PC-3 (cell line): ENCODE results near the gene TYRO3. TPM values are rescaled to one million over a fixed set of nuclear protein-coding genes. Genes with fewer than 3 reads are reported as not detected.

Experiments
- ATAC-seq: fragments of 200-7000 bp; cut with Tn5 transposase; 2 replicates; pipeline ENCODE4 v1.9.1; 2020; ENCODE audit warnings: mild to moderate bottlenecking, moderate library complexity
- BruUV-seq: library from RNA; stranded (reverse); fragments of 400-500 nt; replicated peaks from 2 replicates; lab custom pipeline; 2021; lab: Mats Ljungman, UMichigan
- CTCF ChIA-PET: fragments of 300-600 bp; sonication (Branson Sonifier 250); formaldehyde crosslinking; loops from one replicate; lab custom pipeline; 2022; ENCODE audit warnings: antibody characterized with exemption; lab: Charles Lee
- POLR2A ChIA-PET: fragments of 300-600 bp; sonication (Branson Sonifier 250); formaldehyde crosslinking; loops from one replicate; lab custom pipeline; 2022; ENCODE audit warnings: antibody characterized with exemption; ENCODE audit not compliant: unreplicated experiment; lab: Charles Lee
- DNase-seq: peaks from one replicate; pipeline ENCODE4 v3.0.0-alpha.2; 2015
- H2AFZ ChIP-seq: fragments of 300-600 bp; sonication (generic); 2 replicates; pipeline ENCODE4 v1.6.0; 2016; ENCODE audit warnings: antibody characterized with exemption, low read length
- H3F3A ChIP-seq: fragments of 300-600 bp; sonication (generic); one replicate; pipeline ENCODE4 v1.6.0; 2017; ENCODE audit warnings: antibody characterized with exemption, low read length, control low read depth, mild to moderate bottlenecking; ENCODE audit not compliant: unreplicated experiment
- H3K27ac ChIP-seq: fragments of 300-600 bp; sonication (generic); 2 replicates; pipeline ENCODE4 v1.5.1; 2016; ENCODE audit warnings: mild to moderate bottlenecking, low read length
- H3K27me3 ChIP-seq: fragments of 300-600 bp; sonication (generic); 2 replicates; pipeline ENCODE4 v1.6.1; 2016; ENCODE audit warnings: low read length, mixed read lengths
- H3K36me3 ChIP-seq: fragments of 300-600 bp; sonication (generic); 2 replicates; pipeline ENCODE4 v1.6.1; 2016; ENCODE audit warnings: low read depth, mixed run types, low read length, mixed read lengths
- H3K4me1 ChIP-seq: fragments of 300-600 bp; sonication (generic); 2 replicates; pipeline ENCODE4 v1.5.1; 2016; ENCODE audit warnings: low read length; ENCODE audit not compliant: insufficient read depth
- H3K4me2 ChIP-seq: fragments of 300-600 bp; sonication (generic); 2 replicates; pipeline ENCODE4 v1.6.0; 2016; ENCODE audit warnings: low read length
- H3K4me3 ChIP-seq: fragments of 300-600 bp; sonication (generic); 2 replicates; pipeline ENCODE4 v1.5.1; 2016; ENCODE audit warnings: mild to moderate bottlenecking, low read length, mixed read lengths
- H3K79me2 ChIP-seq: fragments of 300-600 bp; sonication (generic); 2 replicates; pipeline ENCODE4 v1.6.1; 2017; ENCODE audit warnings: low read length, mixed read lengths
- H3K9ac ChIP-seq: fragments of 300-600 bp; sonication (generic); 2 replicates; pipeline ENCODE4 v1.6.0; 2016; ENCODE audit warnings: mild to moderate bottlenecking, low read length
- H3K9me2 ChIP-seq: fragments of 300-600 bp; sonication (generic); replicated peaks from 2 replicates; pipeline ENCODE4 v1.6.1; 2016; ENCODE audit warnings: mixed run types, low read length, mixed read lengths
- H3K9me3 ChIP-seq: fragments of 300-600 bp; sonication (generic); 2 replicates; pipeline ENCODE4 v1.6.1; 2016; ENCODE audit warnings: low read length, mixed read lengths
- H4K20me1 ChIP-seq: fragments of 300-600 bp; sonication (generic); 2 replicates; pipeline ENCODE4 v1.6.1; 2016; ENCODE audit warnings: low read length, mixed read lengths
- EZH2 ChIP-seq: fragments of 300-600 bp; sonication (generic); IDR thresholded peaks from one replicate; pipeline ENCODE4 v1.6.1; 2017; ENCODE audit warnings: antibody characterized with exemption, mild to moderate bottlenecking, low read length; ENCODE audit not compliant: unreplicated experiment
- EZH2phosphoT487 ChIP-seq: fragments of 300-600 bp; sonication (generic); IDR thresholded peaks from 2 replicates; pipeline ENCODE4 v1.6.1; 2018; ENCODE audit warnings: mild to moderate bottlenecking, antibody characterized with exemption, low read length, borderline replicate concordance
- intact Hi-C: fragments of 100-400 bp; cut with micrococcal nuclease; formaldehyde crosslinking; loops from 2 replicates; pipeline ENCODE4 v1.9.0; 2023
- total RNA-seq: library from RNA; depleted of rRNA; stranded (reverse); fragments of >200 nt; gene quantifications from 2 replicates; pipeline ENCODE4 v1.2.3, GENCODE V29; 2014
- TF ChIP-seq, protein P1 (sequence below): fragments of 300-600 bp; sonication (generic); conservative IDR thresholded peaks from 2 replicates; pipeline ENCODE4 v1.5.1; 2017; ENCODE audit warnings: antibody characterized with exemption, low read depth, mild to moderate bottlenecking, low read length

The TYRO3 gene
- total RNA-seq, 1 experiment from 2014 or later: 23.5 TPM

DNA sequence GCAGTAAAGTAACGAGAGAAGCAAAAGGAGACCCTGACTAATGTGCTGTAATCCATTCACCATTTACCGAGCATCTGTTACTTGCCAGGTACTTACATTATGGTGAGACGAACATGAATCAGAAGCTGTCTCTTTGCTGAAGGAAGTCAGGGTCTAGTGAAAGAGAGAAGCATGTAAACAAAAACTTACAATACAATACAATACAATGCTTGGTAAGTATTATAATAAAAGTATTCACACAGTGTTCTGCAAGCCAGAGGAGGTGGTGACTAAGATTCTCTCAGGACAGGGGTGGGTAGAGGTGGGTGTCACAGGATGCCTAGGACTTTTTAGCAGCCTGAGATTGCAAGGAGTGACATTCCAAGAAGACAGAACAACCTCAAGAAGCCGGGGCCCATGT lies 51.0 kb downstream of the TYRO3 start:
- Histone ChIP-seq H3K9me2 (no peaks in the 10 kb centered on the region), H3K9me3 (no peaks in the 10 kb centered on the region), H3K27me3 (no peaks in the 10 kb centered on the region), H3K27ac (peak overlapping the region; percentile 52), H3K4me2 (peak overlapping the region; percentile 55), H4K20me1 (no peaks in the 10 kb centered on the region), H2AFZ (peak overlapping the region; percentile 75), H3F3A (no peaks in the 10 kb centered on the region), H3K79me2 (no peaks in the 10 kb centered on the region), H3K4me1 (peaks cover 19% of the 10 kb centered on the region), H3K36me3 (no peaks in the 10 kb centered on the region), H3K4me3 (peak overlapping the region; percentile 42; the same call in 1 of the 2 replicates), H3K9ac (no peak overlapping the region)
- intact Hi-C loops: no loop called here
- no TSS peak for BruUV-seq
- TF ChIP-seq, protein P1, sequence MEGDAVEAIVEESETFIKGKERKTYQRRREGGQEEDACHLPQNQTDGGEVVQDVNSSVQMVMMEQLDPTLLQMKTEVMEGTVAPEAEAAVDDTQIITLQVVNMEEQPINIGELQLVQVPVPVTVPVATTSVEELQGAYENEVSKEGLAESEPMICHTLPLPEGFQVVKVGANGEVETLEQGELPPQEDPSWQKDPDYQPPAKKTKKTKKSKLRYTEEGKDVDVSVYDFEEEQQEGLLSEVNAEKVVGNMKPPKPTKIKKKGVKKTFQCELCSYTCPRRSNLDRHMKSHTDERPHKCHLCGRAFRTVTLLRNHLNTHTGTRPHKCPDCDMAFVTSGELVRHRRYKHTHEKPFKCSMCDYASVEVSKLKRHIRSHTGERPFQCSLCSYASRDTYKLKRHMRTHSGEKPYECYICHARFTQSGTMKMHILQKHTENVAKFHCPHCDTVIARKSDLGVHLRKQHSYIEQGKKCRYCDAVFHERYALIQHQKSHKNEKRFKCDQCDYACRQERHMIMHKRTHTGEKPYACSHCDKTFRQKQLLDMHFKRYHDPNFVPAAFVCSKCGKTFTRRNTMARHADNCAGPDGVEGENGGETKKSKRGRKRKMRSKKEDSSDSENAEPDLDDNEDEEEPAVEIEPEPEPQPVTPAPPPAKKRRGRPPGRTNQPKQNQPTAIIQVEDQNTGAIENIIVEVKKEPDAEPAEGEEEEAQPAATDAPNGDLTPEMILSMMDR: no peak
- TF ChIP-seq EZH2: no peak
- TF ChIP-seq EZH2phosphoT487: no peak
- ChIA-PET CTCF (no interaction called here), POLR2A (interaction anchor here (0.6 kb wide), 1 partner anchor 66 kb away, joined by 3 read pairs; the partner anchor contains the start of gene RPAP1)
- ATAC-seq (peak; percentile 86), DNase-seq (peak; percentile 67)

GRCh38 chr15:41620536-41621199 lies 61.7 kb downstream of the TYRO3 start:
- POLR2A ChIA-PET: no interaction called here
- peaks cover 14% of the 10 kb centered on the region; the same call in 1 of the 2 replicates for H3K4me1 ChIP-seq
- H3K9me2 ChIP-seq: no peaks in the 10 kb centered on the region
- H3K36me3 ChIP-seq: no peaks in the 10 kb centered on the region
- no peaks in the 10 kb centered on the region for H3K9me3 ChIP-seq
- CTCF ChIA-PET: no interaction called here
- H3K27ac ChIP-seq: no peak overlapping the region
- DNase-seq (no peak), ATAC-seq (no peak)
- TF ChIP-seq EZH2 (no peak), EZH2phosphoT487 (no peak)
- TF ChIP-seq, protein P1: no peak
- H3K4me2 ChIP-seq: peak overlapping the region; percentile 82
- no peaks in the 10 kb centered on the region for H3F3A ChIP-seq
- BruUV-seq: TSS peak; percentile 57
- H3K27me3 ChIP-seq: no peaks in the 10 kb centered on the region
- intact Hi-C loops: loop anchor here (1.0 kb wide), 1 partner anchor 40 kb away; the partner anchor contains the start of gene MGA
- peak overlapping the region; percentile 94 for H2AFZ ChIP-seq
- H3K9ac ChIP-seq: peak overlapping the region; percentile 30
- H3K4me3 ChIP-seq: peak overlapping the region; percentile 62
- peaks cover 9% of the 10 kb centered on the region; the same call in 1 of the 2 replicates for H3K79me2 ChIP-seq
- no peaks in the 10 kb centered on the region for H4K20me1 ChIP-seq
